Subcutaneous adipose tissue (tissue), 4 donors: ENCODE results near the gene CDC42BPA. TPM values are rescaled to one million over a fixed set of nuclear protein-coding genes. Genes with fewer than 3 reads are reported as not detected.

ENCODE experiments used
- CTCF ChIP-seq: fragments of 450-650 bp; IDR thresholded peaks from one replicate; pipeline ENCODE4 v1.5.1; 2016; ENCODE audit warnings: low read depth, mild to moderate bottlenecking, control low read depth, antibody characterized with exemption, moderate library complexity
- total RNA-seq, 4 donors: library from RNA; depleted of rRNA; stranded (reverse); fragments of >200 nt; gene quantifications; one replicate each; pipeline ENCODE4 v1.1.0, GENCODE V29; 2016

CDC42BPA gene
- total RNA-seq, 4 donors from 2014 or later = 43.2 to 68.2 (median 55.3) TPM

GRCh38 chr1:227094249-227094966 lies 223.9 kb downstream of the CDC42BPA start:
- TF ChIP-seq CTCF = no peak

GRCh38 chr1:227093309-227093708 lies 225.0 kb downstream of the CDC42BPA start:
- no peak for TF ChIP-seq CTCF

- TF ChIP-seq CTCF = no peak
These were observed 226.2 kb downstream of the CDC42BPA start for GRCh38 chr1:227092069-227092468.

GRCh38 chr1:227086636-227087035 lies 231.7 kb downstream of the CDC42BPA start:
- TF ChIP-seq CTCF = no peak

- no peak for TF ChIP-seq CTCF
These were observed 235.1 kb downstream of the CDC42BPA start for GRCh38 chr1:227082999-227083746.

GRCh38 chr1:227077783-227078182 lies 240.5 kb downstream of the CDC42BPA start:
- no peak for TF ChIP-seq CTCF

- no peak for TF ChIP-seq CTCF
These were observed 244.5 kb downstream of the CDC42BPA start for GRCh38 chr1:227073786-227074185.
